Measurements from ENCODE around the gene CNTNAP5.

Gene CNTNAP5

DNA sequence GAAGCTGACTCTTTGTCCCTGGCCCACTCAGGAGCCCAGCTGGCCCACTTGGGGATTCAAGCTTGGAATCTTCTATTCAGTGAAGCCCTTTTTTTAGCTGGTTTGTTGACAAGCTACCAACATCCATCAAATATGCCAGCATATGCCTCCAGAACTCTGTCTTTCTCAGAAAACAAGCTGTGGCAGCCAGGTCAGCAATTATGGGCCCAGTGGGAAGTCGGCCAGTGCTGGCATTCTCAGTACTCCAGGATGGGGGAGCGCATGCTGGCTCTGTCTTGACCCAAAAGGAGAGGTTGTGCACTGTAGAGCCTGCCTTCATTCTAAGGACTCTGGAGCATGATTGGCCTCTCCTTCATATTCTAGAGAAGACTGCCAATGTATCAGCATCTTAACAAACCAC is 401.5 kb downstream of the CNTNAP5 start:
- Histone ChIP-seq H3K9me3 (ENCODE audit: control insufficient read depth, insufficient read depth, low read length) (no peaks in the 10 kb centered on the region), H3K9ac (ENCODE audit: low read depth, low read length) (no peak overlapping the region), H3K36me3 (ENCODE audit: control insufficient read depth, insufficient read depth, low read length) (no peaks in the 10 kb centered on the region), H3K4me3 (ENCODE audit: low read depth, low read length) (no peak overlapping the region), H3K4me1 (ENCODE audit: control insufficient read depth, insufficient read depth, low read length) (peaks cover 8% of the 10 kb centered on the region), H3K27me3 (ENCODE audit: control insufficient read depth, insufficient read depth, low read length) (no peaks in the 10 kb centered on the region), H3K27ac (ENCODE audit: low read depth, low read length) (no peak overlapping the region)

DNA sequence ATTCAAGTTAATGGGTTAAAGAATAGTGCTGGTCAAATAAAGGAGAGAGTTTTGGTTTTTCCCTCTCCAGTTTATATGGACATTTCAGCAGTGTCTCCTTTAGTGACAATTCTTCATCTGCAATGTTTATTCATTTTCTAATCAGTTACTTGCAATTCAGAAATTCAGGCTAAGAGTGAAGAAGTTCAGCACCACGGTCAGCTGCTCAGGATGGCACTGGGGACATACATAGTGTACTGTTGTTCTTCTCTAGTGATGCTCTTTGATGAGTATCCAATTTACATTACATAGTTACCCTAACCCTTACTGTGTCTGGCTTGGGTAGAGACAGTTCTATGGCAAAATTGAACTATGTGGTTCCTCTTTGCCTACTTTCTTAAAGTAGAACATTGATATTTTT is 412.7 kb downstream of the CNTNAP5 start:
- no peaks in the 10 kb centered on the region for H3K9me3 ChIP-seq (ENCODE audit: control insufficient read depth, insufficient read depth, low read length)
- no peaks in the 10 kb centered on the region for H3K36me3 ChIP-seq (ENCODE audit: control insufficient read depth, insufficient read depth, low read length)
- H3K27ac ChIP-seq (ENCODE audit: low read depth, low read length) = no peak overlapping the region
- no peak overlapping the region for H3K9ac ChIP-seq (ENCODE audit: low read depth, low read length)
- no peaks in the 10 kb centered on the region for H3K27me3 ChIP-seq (ENCODE audit: control insufficient read depth, insufficient read depth, low read length)
- no peaks in the 10 kb centered on the region for H3K4me1 ChIP-seq (ENCODE audit: control insufficient read depth, insufficient read depth, low read length)
- no peak overlapping the region for H3K4me3 ChIP-seq (ENCODE audit: low read depth, low read length)

DNA sequence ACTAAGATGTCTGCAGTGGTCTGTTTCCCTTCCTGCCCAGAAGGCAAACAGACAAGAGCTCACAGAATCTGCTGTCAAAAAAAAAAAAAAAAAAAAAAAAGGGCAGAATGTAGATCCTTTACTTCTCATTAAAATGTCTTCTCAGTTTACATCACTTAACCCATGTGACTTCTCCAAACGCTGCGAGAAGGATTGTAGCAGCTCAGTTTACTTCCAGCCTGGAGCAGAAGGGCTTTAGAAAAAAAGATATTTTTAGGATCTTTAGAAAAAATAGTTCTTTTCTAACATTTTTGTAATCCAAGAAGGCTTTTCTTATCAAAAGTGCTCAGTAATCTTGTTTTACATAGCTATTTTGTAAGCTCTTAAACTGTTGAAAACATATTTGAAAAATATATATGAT is 425.4 kb downstream of the CNTNAP5 start:
- Histone ChIP-seq H3K27me3 (ENCODE audit: control insufficient read depth, insufficient read depth, low read length) (no peaks in the 10 kb centered on the region), H3K9me3 (ENCODE audit: control insufficient read depth, insufficient read depth, low read length) (no peaks in the 10 kb centered on the region), H3K36me3 (ENCODE audit: control insufficient read depth, insufficient read depth, low read length) (no peaks in the 10 kb centered on the region)

DNA sequence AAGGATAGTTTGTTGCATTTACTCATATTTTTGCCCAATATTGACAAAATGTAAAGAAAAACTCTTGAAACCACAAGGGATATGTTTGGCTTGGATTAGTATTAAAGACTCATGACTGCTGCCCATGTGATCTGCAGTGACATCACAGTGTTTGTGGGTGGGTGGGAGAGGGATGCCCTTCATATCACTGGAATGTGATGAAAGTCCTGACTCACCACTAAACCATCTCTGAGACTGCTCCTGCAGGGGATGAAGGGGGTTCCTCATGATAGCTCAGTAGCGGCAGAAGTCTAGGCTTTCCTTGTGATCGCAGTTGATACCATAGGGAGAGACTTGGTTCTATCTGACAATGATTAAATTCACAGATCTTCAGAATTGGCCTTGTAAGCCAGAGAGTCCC is 451.2 kb downstream of the CNTNAP5 start:
- no peak overlapping the region for H3K9ac ChIP-seq (ENCODE audit: low read depth, low read length)
- no peaks in the 10 kb centered on the region for H3K4me1 ChIP-seq (ENCODE audit: control insufficient read depth, insufficient read depth, low read length)
- H3K9me3 ChIP-seq (ENCODE audit: control insufficient read depth, insufficient read depth, low read length) = no peaks in the 10 kb centered on the region
- H3K27me3 ChIP-seq (ENCODE audit: control insufficient read depth, insufficient read depth, low read length) = no peaks in the 10 kb centered on the region
- H3K4me3 ChIP-seq (ENCODE audit: low read depth, low read length) = no peak overlapping the region
- no peak overlapping the region for H3K27ac ChIP-seq (ENCODE audit: low read depth, low read length)
- no peaks in the 10 kb centered on the region for H3K36me3 ChIP-seq (ENCODE audit: control insufficient read depth, insufficient read depth, low read length)

More for the DNA sequence above, 425.4 kb downstream of the CNTNAP5 start:
- Histone ChIP-seq H3K27ac (ENCODE audit: low read depth, low read length) (no peak overlapping the region), H3K9ac (ENCODE audit: low read depth, low read length) (no peak overlapping the region), H3K4me1 (ENCODE audit: control insufficient read depth, insufficient read depth, low read length) (no peaks in the 10 kb centered on the region), H3K4me3 (ENCODE audit: low read depth, low read length) (no peak overlapping the region)

DNA sequence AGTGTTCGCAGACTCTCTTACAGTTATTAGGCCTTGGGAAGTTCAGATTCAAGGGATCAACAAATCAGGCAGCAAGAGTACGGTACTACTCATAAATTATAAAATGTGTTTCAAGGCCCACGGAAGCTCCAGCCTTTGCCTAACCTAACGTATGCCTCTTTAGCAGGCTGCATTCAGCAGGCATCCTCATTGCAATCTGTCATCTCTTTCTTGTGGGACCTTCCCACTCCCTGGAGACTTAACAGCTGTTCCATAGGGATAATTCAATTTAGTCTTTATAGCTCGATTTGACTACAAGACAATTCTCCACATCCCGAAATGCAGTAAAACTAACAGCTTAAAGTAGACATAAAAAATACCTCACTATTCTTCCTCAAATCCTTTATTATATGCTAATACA is 453.7 kb downstream of the CNTNAP5 start:
- H3K27me3 ChIP-seq (ENCODE audit: control insufficient read depth, insufficient read depth, low read length) = no peaks in the 10 kb centered on the region
- H3K9me3 ChIP-seq (ENCODE audit: control insufficient read depth, insufficient read depth, low read length) = no peaks in the 10 kb centered on the region
- H3K27ac ChIP-seq (ENCODE audit: low read depth, low read length) = no peak overlapping the region
- no peak overlapping the region for H3K4me3 ChIP-seq (ENCODE audit: low read depth, low read length)
- H3K36me3 ChIP-seq (ENCODE audit: control insufficient read depth, insufficient read depth, low read length) = no peaks in the 10 kb centered on the region
- 0 out of 2 replicates have a peak, but pooled peaks cover 6% of the 10 kb centered on the region for H3K4me1 ChIP-seq (ENCODE audit: control insufficient read depth, insufficient read depth, low read length)
- H3K9ac ChIP-seq (ENCODE audit: low read depth, low read length) = no peak overlapping the region

DNA sequence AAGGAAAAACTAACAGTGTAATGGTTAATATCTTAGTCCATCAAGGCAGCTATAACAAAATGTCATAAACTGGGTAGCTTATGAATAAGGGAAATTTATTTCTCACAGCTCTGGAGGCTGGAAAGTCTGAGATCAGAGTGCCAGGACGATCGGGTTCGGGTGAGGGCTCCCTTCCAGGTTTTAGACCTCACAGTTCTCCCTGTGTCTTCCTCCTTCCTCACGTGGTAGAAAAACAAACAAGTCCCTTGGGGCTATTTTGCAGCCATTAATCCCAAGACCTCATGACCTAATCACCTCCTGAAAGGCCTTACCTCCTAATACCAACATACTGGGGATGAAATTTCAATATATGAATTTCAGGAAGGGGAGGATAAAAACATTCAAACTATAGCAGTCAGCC is 455.9 kb downstream of the CNTNAP5 start:
- no peak overlapping the region for H3K27ac ChIP-seq (ENCODE audit: low read depth, low read length)
- H3K9me3 ChIP-seq (ENCODE audit: control insufficient read depth, insufficient read depth, low read length) = no peaks in the 10 kb centered on the region
- H3K9ac ChIP-seq (ENCODE audit: low read depth, low read length) = no peak overlapping the region
- no peaks in the 10 kb centered on the region for H3K36me3 ChIP-seq (ENCODE audit: control insufficient read depth, insufficient read depth, low read length)
- H3K4me1 ChIP-seq (ENCODE audit: control insufficient read depth, insufficient read depth, low read length) = 0 out of 2 replicates have a peak, but pooled peaks cover 6% of the 10 kb centered on the region
- no peak overlapping the region for H3K4me3 ChIP-seq (ENCODE audit: low read depth, low read length)
- H3K27me3 ChIP-seq (ENCODE audit: control insufficient read depth, insufficient read depth, low read length) = no peaks in the 10 kb centered on the region

DNA sequence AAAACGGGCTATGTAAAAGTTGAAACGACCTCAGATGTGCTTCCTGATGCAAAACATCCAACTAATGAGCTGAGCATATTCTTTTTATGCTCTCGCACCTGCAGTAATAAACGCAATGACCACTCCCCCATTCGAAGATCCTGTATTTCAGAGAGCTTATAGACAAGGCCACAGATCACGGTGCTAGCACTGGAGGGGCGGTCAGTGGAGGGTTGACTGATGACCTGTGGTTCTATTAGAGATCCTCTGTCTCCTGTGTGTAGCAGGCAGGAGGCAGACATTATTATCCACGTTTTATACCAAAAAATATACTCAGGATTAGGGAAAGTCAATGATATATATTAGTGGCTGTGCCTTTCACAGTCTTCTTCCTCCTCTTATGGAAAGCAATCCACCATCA is 457.0 kb downstream of the CNTNAP5 start:
- Histone ChIP-seq H3K9ac (ENCODE audit: low read depth, low read length) (no peak overlapping the region), H3K27ac (ENCODE audit: low read depth, low read length) (no peak overlapping the region), H3K4me3 (ENCODE audit: low read depth, low read length) (no peak overlapping the region)

DNA sequence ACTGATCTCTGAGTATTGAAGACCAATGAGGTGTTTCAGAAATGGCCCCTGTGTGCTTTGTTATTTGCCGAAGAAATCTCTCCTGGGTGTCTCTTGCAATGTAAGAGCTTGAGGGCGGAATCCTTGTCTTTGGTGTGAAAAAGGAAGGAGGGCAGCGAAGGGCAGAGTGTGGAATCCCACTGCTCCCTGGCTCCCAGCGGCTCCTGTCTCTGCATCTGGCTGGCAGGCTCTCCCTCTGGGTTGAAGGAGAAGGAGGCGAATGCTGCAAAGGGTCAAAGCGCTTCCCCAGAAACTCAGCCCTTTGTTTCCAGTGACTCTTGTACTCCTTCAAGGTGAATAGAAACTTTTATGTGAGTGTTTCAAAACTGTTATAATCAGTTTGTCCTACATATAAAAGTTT is 457.5 kb downstream of the CNTNAP5 start:
- Histone ChIP-seq H3K9me3 (ENCODE audit: control insufficient read depth, insufficient read depth, low read length) (no peaks in the 10 kb centered on the region), H3K9ac (ENCODE audit: low read depth, low read length) (no peak overlapping the region), H3K27me3 (ENCODE audit: control insufficient read depth, insufficient read depth, low read length) (no peaks in the 10 kb centered on the region), H3K36me3 (ENCODE audit: control insufficient read depth, insufficient read depth, low read length) (no peaks in the 10 kb centered on the region), H3K4me1 (ENCODE audit: control insufficient read depth, insufficient read depth, low read length) (0 out of 2 replicates have a peak, but pooled peaks cover 6% of the 10 kb centered on the region), H3K4me3 (ENCODE audit: low read depth, low read length) (no peak overlapping the region), H3K27ac (ENCODE audit: low read depth, low read length) (no peak overlapping the region)

More for the DNA sequence above, 457.0 kb downstream of the CNTNAP5 start:
- 0 out of 2 replicates have a peak, but pooled peaks cover 6% of the 10 kb centered on the region for H3K4me1 ChIP-seq (ENCODE audit: control insufficient read depth, insufficient read depth, low read length)
- H3K9me3 ChIP-seq (ENCODE audit: control insufficient read depth, insufficient read depth, low read length) = no peaks in the 10 kb centered on the region
- no peaks in the 10 kb centered on the region for H3K36me3 ChIP-seq (ENCODE audit: control insufficient read depth, insufficient read depth, low read length)
- H3K27me3 ChIP-seq (ENCODE audit: control insufficient read depth, insufficient read depth, low read length) = no peaks in the 10 kb centered on the region

DNA sequence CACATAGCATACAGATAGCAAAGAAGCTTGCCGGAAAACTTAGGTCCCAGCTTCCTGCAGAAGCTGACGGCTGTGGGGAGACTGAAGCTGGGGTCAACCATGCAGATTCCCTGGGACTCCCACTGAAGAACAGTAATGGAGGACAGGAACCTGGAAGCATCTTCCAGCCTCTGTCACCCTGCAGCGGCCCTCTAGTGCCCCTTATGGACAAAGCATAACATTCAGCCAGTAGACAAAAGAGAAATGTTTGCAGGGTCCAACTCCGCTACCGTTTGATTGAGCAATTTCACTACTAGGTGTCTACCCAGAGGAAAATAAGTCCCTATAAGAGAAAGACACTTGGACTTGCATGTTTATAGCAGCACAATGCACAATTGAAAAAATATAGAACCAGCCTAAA is 460.6 kb downstream of the CNTNAP5 start:
- Histone ChIP-seq H3K4me3 (ENCODE audit: low read depth, low read length) (no peak overlapping the region), H3K4me1 (ENCODE audit: control insufficient read depth, insufficient read depth, low read length) (0 out of 2 replicates have a peak, but pooled peaks cover 6% of the 10 kb centered on the region), H3K9me3 (ENCODE audit: control insufficient read depth, insufficient read depth, low read length) (no peaks in the 10 kb centered on the region), H3K9ac (ENCODE audit: low read depth, low read length) (no peak overlapping the region), H3K36me3 (ENCODE audit: control insufficient read depth, insufficient read depth, low read length) (no peaks in the 10 kb centered on the region), H3K27me3 (ENCODE audit: control insufficient read depth, insufficient read depth, low read length) (no peaks in the 10 kb centered on the region), H3K27ac (ENCODE audit: low read depth, low read length) (no peak overlapping the region)

DNA sequence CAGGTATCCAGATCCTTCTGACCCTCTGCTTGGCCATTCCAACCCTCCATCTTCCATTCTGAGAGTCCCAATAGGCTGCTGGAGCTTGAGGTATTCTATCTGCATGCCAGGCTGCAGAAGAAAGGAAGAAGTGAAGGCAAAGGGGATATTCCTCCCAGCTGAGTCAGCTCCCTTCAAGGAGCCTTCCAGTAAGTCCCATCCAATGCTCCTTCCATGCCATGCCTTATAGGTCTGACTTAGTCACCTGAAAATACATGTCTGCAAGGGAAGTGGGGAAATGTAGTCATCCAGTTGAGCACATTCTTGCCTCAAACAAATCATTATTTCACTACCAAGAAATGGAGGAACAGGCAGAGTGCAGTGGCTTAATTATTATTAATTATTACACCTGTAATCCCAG is 464.6 kb downstream of the CNTNAP5 start:
- Histone ChIP-seq H3K9me3 (ENCODE audit: control insufficient read depth, insufficient read depth, low read length) (no peaks in the 10 kb centered on the region), H3K4me3 (ENCODE audit: low read depth, low read length) (no peak overlapping the region), H3K4me1 (ENCODE audit: control insufficient read depth, insufficient read depth, low read length) (peaks cover 2% of the 10 kb centered on the region; the same call in 1 of the 2 replicates), H3K36me3 (ENCODE audit: control insufficient read depth, insufficient read depth, low read length) (no peaks in the 10 kb centered on the region), H3K27ac (ENCODE audit: low read depth, low read length) (no peak overlapping the region), H3K9ac (ENCODE audit: low read depth, low read length) (no peak overlapping the region), H3K27me3 (ENCODE audit: control insufficient read depth, insufficient read depth, low read length) (no peaks in the 10 kb centered on the region)

DNA sequence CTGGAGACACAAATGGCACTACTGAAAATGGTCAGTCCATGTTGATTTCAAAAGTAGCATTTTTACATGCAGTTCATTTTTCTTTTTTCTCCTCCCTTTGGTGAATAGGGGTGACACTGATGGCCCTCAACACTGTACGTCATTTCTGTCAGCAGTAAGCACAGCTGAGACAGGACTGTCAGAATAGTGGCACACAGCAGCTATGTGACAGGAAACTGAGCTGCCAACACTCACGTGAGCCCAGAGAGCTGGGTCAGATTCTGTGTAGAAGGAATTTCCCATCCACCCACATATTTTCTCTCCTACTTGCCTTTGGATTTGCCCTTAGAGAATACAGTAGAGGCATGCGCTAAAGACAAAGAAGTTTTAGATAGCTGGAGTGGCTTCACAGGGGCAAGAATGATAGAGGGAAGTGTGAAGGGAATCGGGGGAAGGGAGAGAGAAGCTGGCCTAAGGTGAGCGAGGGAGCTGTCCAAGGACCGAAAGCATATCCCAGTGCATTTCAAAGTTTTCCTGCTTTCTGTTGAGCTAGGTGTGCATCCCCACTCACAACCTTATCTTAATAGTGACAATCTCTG is 476.6 kb downstream of the CNTNAP5 start:
- Histone ChIP-seq H3K27me3 (ENCODE audit: control insufficient read depth, insufficient read depth, low read length) (no peaks in the 10 kb centered on the region), H3K9ac (ENCODE audit: low read depth, low read length) (no peak overlapping the region), H3K36me3 (ENCODE audit: control insufficient read depth, insufficient read depth, low read length) (no peaks in the 10 kb centered on the region)

More for the DNA sequence above, 476.6 kb downstream of the CNTNAP5 start:
- Histone ChIP-seq H3K27ac (ENCODE audit: low read depth, low read length) (no peak overlapping the region), H3K4me3 (ENCODE audit: low read depth, low read length) (no peak overlapping the region), H3K4me1 (ENCODE audit: control insufficient read depth, insufficient read depth, low read length) (no peaks in the 10 kb centered on the region), H3K9me3 (ENCODE audit: control insufficient read depth, insufficient read depth, low read length) (no peaks in the 10 kb centered on the region)
